ENCODE measurements around the gene ZNRD2. TPM values are rescaled to one million over a fixed set of nuclear protein-coding genes. Genes with fewer than 3 reads are reported as not detected.

The ZNRD2 gene
- polyA plus RNA-seq, 1 experiment = 23.5 TPM

DNA sequence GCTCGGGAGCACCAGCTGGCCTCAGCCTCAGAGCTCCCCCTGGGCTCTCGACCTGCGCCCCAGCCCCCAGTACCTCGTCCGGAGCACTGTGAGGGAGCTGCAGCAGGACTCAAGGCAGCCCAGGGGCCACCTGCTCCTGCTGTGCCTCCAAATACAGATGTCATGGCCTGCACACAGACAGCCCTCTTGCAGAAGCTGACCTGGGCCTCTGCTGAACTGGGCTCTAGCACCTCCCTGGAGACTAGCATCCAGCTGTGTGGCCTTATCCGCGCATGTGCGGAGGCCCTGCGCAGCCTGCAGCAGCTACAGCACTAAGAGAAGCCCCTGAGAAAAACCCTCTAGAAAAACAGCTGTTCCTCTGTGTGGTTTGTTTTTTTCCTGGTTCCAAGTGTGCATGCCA is 1.1 kb downstream of the ZNRD2 start:
- H3K27ac ChIP-seq (ENCODE audit: low read depth, low read length) = no peak overlapping the region
- no peak for TF ChIP-seq CTCF (IDR thresholded peaks at IDR 0.05; ENCODE audit: low read depth, low read length)

DNA sequence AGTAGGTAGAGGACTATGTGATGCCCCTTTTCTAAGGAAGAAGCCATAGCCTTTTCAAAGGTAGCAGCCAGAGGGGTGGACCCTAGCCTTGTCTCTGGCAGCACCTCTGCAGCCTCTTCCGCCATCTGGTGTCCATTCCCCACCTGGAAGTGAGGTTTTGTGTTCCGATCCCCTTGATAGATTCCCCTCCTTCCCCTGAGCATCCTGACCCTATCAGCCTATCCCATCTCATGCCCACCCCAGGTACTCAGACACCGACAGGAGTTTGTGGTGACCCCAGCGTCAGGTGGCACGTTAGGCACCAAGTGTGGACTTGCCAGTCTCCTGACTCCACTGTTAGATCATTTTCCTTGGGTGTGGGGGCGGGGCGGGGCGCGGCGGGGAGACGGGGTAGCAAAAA is 1.7 kb downstream of the ZNRD2 start:
- H3K9me3 ChIP-seq (ENCODE audit: control insufficient read depth, insufficient read depth, low read length) = peaks cover 4% of the 10 kb centered on the region; the same call in 1 of the 2 replicates
- no peak for DNase-seq (ENCODE audit: low read depth, low spot score)
- TF ChIP-seq CTCF (IDR thresholded peaks at IDR 0.05; ENCODE audit: low read depth, low read length) = peak; percentile 41; the same call in 1 of the 2 replicates
- H3K27ac ChIP-seq (ENCODE audit: low read depth, low read length) = no peak overlapping the region
- ChIA-PET CTCF (interaction anchor here (0.6 to 4.1 kb wide), 6 partner anchors 10 to 531 kb away, joined by 3 to 20 read pairs (median 5); no protein-coding TSS in a partner anchor), POLR2A (interaction anchor here (0.7 to 1.5 kb wide), 4 partner anchors 11 to 148 kb away, joined by 4 to 8 read pairs (median 6); partner anchors contain the start of genes LTBP3 and NEAT1)
- peak overlapping the region; percentile 77 for H3K4me3 ChIP-seq (ENCODE audit: low read depth, low read length)
- no peaks in the 10 kb centered on the region for H3K27me3 ChIP-seq (ENCODE audit: control insufficient read depth, insufficient read depth, low read length)

More for the DNA sequence above, 1.1 kb downstream of the ZNRD2 start:
- peak overlapping the region; percentile 98 for H3K4me3 ChIP-seq (ENCODE audit: low read depth, low read length)
- POLR2A ChIA-PET = interaction anchor here (1.3 kb wide), 1 partner anchor 287 kb away, joined by 3 read pairs; no protein-coding TSS in a partner anchor
- no peak for DNase-seq (ENCODE audit: low read depth, low spot score)
- H3K9me3 ChIP-seq (ENCODE audit: control insufficient read depth, insufficient read depth, low read length) = peaks cover 4% of the 10 kb centered on the region; the same call in 1 of the 2 replicates
- no peaks in the 10 kb centered on the region for H3K27me3 ChIP-seq (ENCODE audit: control insufficient read depth, insufficient read depth, low read length)
- CTCF ChIA-PET = interaction anchor here (0.8 to 4.1 kb wide), 3 partner anchors 10 to 31 kb away, joined by 3 to 20 read pairs (median 11); no protein-coding TSS in a partner anchor

DNA sequence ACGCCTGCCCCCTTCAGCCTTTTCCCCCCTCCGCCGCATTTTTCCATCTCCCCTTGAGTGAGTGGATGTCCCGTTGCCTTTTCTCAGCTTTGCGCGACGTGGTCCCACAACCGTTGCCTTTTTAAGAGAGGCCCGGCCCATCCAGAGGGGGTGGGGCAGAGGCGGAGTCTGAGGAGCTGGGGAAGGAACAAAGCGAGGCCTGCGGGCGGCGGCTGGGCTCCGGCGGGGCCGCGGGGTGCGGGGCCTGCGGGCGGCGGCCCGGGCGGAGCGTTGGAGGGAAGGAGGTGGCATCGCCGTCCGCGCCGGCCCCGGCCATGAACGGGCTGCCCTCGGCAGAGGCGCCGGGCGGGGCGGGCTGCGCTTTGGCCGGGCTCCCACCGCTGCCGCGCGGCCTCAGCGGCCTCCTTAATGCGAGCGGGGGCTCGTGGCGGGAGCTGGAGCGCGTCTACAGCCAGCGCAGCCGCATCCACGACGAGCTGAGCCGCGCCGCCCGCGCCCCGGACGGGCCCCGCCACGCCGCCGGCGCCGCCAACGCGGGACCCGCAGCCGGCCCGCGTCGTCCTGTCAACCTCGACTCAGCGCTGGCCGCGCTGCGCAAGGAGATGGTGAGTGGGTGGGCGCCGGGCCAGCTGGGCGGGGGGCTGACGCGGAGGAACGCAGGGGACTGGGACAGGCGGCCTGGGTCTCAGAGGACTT is 2.2 kb downstream of the ZNRD2 start, which contains the start of gene FAM89B:
FAM89B (plus strand) TSS at position 183 of the 696 bp plus-strand sequence; CDS start at position 315, 132 bp downstream.
- peaks cover 4% of the 10 kb centered on the region; the same call in 1 of the 2 replicates for H3K9me3 ChIP-seq (ENCODE audit: control insufficient read depth, insufficient read depth, low read length)
- peak within 1 kb of the TSS; percentile 98 for H3K4me3 ChIP-seq (ENCODE audit: low read depth, low read length)
- peak; percentile 44 for DNase-seq (ENCODE audit: low read depth, low spot score)
- ChIA-PET POLR2A (interaction anchor here (0.6 to 1.5 kb wide), 9 partner anchors 12 to 1801 kb away, joined by 3 to 8 read pairs (median 4); partner anchors contain the start of genes CLCF1, DPF2, LTBP3 and NEAT1), CTCF (interaction anchor here (0.6 to 4.1 kb wide), 10 partner anchors 11 to 531 kb away, joined by 3 to 20 read pairs (median 5); no protein-coding TSS in a partner anchor)
- no peaks in the 10 kb centered on the region for H3K27me3 ChIP-seq (ENCODE audit: control insufficient read depth, insufficient read depth, low read length)
- no peak within 1 kb of the TSS for H3K27ac ChIP-seq (ENCODE audit: low read depth, low read length)
- no peak for TF ChIP-seq CTCF (IDR thresholded peaks at IDR 0.05; ENCODE audit: low read depth, low read length)

DNA sequence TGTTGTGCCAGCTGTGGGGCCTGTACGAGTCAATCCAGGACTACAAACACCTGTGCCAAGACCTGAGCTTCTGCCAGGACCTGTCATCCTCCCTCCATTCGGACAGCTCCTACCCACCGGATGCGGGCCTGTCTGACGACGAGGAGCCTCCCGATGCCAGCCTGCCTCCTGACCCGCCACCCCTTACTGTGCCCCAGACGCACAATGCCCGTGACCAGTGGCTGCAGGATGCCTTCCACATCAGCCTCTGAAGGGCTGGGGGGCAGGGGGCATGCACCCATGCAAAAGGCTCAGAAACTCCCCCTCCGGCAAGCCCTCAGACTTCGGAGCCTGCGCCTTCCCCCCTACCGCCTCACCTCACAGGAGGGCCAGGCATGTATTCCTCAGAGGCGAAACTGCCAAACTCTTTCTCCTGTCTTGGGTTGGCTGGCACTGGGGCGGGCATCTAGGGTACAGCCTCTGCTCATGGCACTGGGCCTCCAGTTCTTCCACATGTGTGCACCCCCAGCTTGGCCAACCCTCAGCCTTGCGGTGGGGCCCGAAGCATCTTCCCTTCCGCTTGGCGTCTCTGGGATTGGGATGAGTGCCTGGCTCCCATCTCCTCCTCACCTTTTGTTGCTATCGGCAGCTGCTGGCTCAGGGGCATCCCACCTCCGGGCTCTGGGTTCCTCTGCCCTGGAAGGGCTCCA is 3.3 kb downstream of the ZNRD2 start:
- ChIA-PET CTCF (interaction anchor here (0.9 to 4.1 kb wide), 7 partner anchors 12 to 42 kb away, joined by 3 to 20 read pairs (median 4); partner anchors contain the start of gene PCNX3), POLR2A (interaction anchor here (0.5 to 1.5 kb wide), 6 partner anchors 13 to 150 kb away, joined by 3 to 8 read pairs (median 4); partner anchors contain the start of genes LTBP3, NEAT1 and PCNX3)
- no peak for DNase-seq (ENCODE audit: low read depth, low spot score)
- peak overlapping the region; percentile 39 for H3K27ac ChIP-seq (ENCODE audit: low read depth, low read length)
- peak overlapping the region; percentile 77 for H3K4me3 ChIP-seq (ENCODE audit: low read depth, low read length)
- peaks cover 4% of the 10 kb centered on the region; the same call in 1 of the 2 replicates for H3K9me3 ChIP-seq (ENCODE audit: control insufficient read depth, insufficient read depth, low read length)
- H3K27me3 ChIP-seq (ENCODE audit: control insufficient read depth, insufficient read depth, low read length) = no peaks in the 10 kb centered on the region
- TF ChIP-seq CTCF (IDR thresholded peaks at IDR 0.05; ENCODE audit: low read depth, low read length) = no peak

Measured in AG04450 (cell line).